Loucy (cell line): ENCODE measurements around the gene TRA2B.
A peak's percentile ranks its signal among the peaks of the same experiment; 100 is the strongest.

ENCODE experiments used
- H2AFZ ChIP-seq: fragments of 200-600 bp; sonication (generic); 2 replicates; pipeline ENCODE4 v1.6.0; 2016; ENCODE audit warnings: antibody characterized with exemption, mild to moderate bottlenecking, low read length, moderate library complexity
- H3F3A ChIP-seq: fragments of 200-600 bp; 2 replicates; pipeline ENCODE4 v1.6.0; 2016; ENCODE audit warnings: antibody characterized with exemption, low read depth, mild to moderate bottlenecking
- H3K27me3 ChIP-seq: fragments of 200-600 bp; sonication (generic); 2 replicates; pipeline ENCODE4 v1.6.1; 2014; ENCODE audit warnings: low read length, mild to moderate bottlenecking; ENCODE audit not compliant: insufficient read depth, poor library complexity, severe bottlenecking
- H3K36me3 ChIP-seq: fragments of 200-600 bp; sonication (generic); 2 replicates; pipeline ENCODE4 v1.6.1; 2016; ENCODE audit warnings: low read length; ENCODE audit not compliant: insufficient read depth
- H3K4me1 ChIP-seq: fragments of 200-600 bp; sonication (generic); 2 replicates; pipeline ENCODE4 v1.5.1; 2014; ENCODE audit warnings: low read length, mild to moderate bottlenecking; ENCODE audit not compliant: insufficient read depth, poor library complexity, severe bottlenecking
- H3K4me2 ChIP-seq: fragments of 200-600 bp; sonication (generic); 2 replicates; pipeline ENCODE4 v1.6.0; 2014; ENCODE audit warnings: antibody characterized with exemption, low read length, low read depth, mild to moderate bottlenecking; ENCODE audit not compliant: poor library complexity, severe bottlenecking
- H3K4me3 ChIP-seq: fragments of 200-600 bp; sonication (generic); 2 replicates; pipeline ENCODE4 v1.5.1; 2014; ENCODE audit warnings: low read length, mild to moderate bottlenecking, mixed read lengths; ENCODE audit not compliant: poor library complexity, severe bottlenecking
- H3K79me2 ChIP-seq: fragments of 200-600 bp; sonication (generic); 2 replicates; pipeline ENCODE4 v1.6.1; 2014; ENCODE audit warnings: low read length; ENCODE audit not compliant: insufficient read depth
- H3K9ac ChIP-seq: fragments of 200-600 bp; sonication (generic); 2 replicates; pipeline ENCODE4 v1.6.0; 2014; ENCODE audit warnings: mild to moderate bottlenecking, low read depth, low read length, moderate library complexity; ENCODE audit not compliant: poor library complexity, severe bottlenecking
- H3K9me2 ChIP-seq: fragments of 200-600 bp; sonication (generic); replicated peaks from 2 replicates; pipeline ENCODE4 v1.6.1; 2016; ENCODE audit warnings: low read depth, low read length, mixed read lengths
- H3K9me3 ChIP-seq: fragments of 200-600 bp; sonication (generic); 2 replicates; pipeline ENCODE4 v1.6.1; 2014; ENCODE audit warnings: mild to moderate bottlenecking, antibody characterized with exemption, low read length, low read depth; ENCODE audit not compliant: insufficient read depth
- H4K20me1 ChIP-seq: fragments of 200-600 bp; sonication (generic); 2 replicates; pipeline ENCODE4 v1.6.0; 2014; ENCODE audit warnings: antibody characterized with exemption, low read length, mild to moderate bottlenecking; ENCODE audit not compliant: insufficient read depth, poor library complexity, severe bottlenecking
- EZH2phosphoT487 ChIP-seq: fragments of 200-600 bp; IDR thresholded peaks from 2 replicates; pipeline ENCODE4 v1.6.1; 2018; ENCODE audit warnings: antibody characterized with exemption, mild to moderate bottlenecking, moderate library complexity, borderline replicate concordance
- TF ChIP-seq, protein P1 (sequence below): fragments of 200-600 bp; sonication (generic); conservative IDR thresholded peaks from 2 replicates; pipeline ENCODE4 v1.5.1; 2014; ENCODE audit warnings: mild to moderate bottlenecking, antibody characterized with exemption, low read length

The TRA2B gene

DNA sequence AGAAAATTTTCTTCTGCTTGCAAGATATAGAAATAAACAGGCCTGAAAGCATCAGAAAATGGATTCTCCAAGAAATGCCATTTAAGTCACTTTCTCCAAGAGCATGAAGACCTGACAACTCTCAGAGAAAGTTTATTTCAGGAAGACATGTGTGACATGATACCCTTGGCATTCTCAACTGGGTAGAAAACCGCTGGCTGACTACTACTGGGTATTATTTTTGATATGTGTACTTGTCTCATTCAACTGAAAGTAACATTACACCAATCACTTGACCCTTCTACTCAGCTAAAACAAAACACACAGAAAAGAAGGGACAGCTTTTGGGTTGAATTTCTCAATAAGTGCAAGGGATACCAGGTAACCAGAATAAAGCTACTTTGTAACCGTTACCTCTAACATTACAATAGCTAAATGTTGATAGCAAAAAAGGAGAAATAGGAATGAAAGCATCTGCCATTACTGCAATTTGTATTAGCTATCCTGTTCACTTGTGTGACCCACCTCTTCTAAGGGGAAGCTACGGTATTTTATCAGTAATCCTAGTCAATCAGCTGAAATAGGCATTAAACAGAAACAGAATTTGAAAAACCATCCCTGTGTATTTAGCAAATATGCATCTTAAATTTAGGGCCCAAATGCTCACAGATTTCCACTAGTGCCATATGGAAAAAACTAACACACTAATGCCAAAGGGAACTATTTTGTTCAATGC is 7.3 kb downstream of the TRA2B start:
- Histone ChIP-seq H3K9me2 (no peaks in the 10 kb centered on the region), H3K4me2 (peak overlapping the region; percentile 97), H3K9me3 (no peaks in the 10 kb centered on the region), H2AFZ (no peak overlapping the region), H3K4me1 (peaks cover 77% of the 10 kb centered on the region), H4K20me1 (peaks cover 100% of the 10 kb centered on the region), H3K4me3 (peak overlapping the region; percentile 90), H3K27me3 (no peaks in the 10 kb centered on the region), H3K9ac (peak overlapping the region; percentile 100), H3K79me2 (peaks cover 100% of the 10 kb centered on the region), H3K36me3 (peaks cover 81% of the 10 kb centered on the region), H3F3A (no peaks in the 10 kb centered on the region)
- TF ChIP-seq EZH2phosphoT487, result no peak
- TF ChIP-seq, protein P1, sequence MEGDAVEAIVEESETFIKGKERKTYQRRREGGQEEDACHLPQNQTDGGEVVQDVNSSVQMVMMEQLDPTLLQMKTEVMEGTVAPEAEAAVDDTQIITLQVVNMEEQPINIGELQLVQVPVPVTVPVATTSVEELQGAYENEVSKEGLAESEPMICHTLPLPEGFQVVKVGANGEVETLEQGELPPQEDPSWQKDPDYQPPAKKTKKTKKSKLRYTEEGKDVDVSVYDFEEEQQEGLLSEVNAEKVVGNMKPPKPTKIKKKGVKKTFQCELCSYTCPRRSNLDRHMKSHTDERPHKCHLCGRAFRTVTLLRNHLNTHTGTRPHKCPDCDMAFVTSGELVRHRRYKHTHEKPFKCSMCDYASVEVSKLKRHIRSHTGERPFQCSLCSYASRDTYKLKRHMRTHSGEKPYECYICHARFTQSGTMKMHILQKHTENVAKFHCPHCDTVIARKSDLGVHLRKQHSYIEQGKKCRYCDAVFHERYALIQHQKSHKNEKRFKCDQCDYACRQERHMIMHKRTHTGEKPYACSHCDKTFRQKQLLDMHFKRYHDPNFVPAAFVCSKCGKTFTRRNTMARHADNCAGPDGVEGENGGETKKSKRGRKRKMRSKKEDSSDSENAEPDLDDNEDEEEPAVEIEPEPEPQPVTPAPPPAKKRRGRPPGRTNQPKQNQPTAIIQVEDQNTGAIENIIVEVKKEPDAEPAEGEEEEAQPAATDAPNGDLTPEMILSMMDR, result no peak

- no peak for TF ChIP-seq EZH2phosphoT487
- TF ChIP-seq, protein P1, result no peak
- Histone ChIP-seq H3F3A (no peaks in the 10 kb centered on the region), H3K9me2 (no peaks in the 10 kb centered on the region), H3K4me3 (peak overlapping the region; percentile 90), H3K9ac (peak overlapping the region; percentile 100), H2AFZ (no peak overlapping the region), H3K4me1 (peaks cover 82% of the 10 kb centered on the region), H3K4me2 (peak overlapping the region; percentile 97), H3K36me3 (peaks cover 89% of the 10 kb centered on the region), H3K9me3 (no peaks in the 10 kb centered on the region), H4K20me1 (peaks cover 100% of the 10 kb centered on the region), H3K79me2 (peaks cover 100% of the 10 kb centered on the region), H3K27me3 (no peaks in the 10 kb centered on the region)
Measured at GRCh38 chr3:185929192-185930151, 8.3 kb downstream of the TRA2B start.

DNA sequence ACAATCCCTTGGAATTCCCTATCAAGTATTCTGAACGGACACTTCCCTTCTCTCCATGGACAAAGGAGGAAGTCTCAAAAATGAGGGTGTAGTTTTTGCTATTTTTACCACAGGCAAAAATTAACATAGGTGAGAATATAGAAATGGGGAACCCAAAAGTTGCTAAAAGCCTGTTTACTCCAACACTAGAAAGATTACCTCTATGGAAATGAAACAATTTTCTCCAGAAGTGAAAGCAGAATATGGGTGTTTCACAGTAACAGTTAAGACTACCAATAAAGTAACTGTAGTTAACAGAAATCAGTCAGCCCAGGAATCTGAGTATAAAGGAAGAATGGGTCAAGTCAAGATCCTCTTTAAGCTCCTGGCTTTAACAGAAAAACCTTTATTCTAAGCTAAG is 9.3 kb downstream of the TRA2B start:
- Histone ChIP-seq H3K9me2 (no peaks in the 10 kb centered on the region), H3K36me3 (peaks cover 92% of the 10 kb centered on the region), H4K20me1 (peaks cover 100% of the 10 kb centered on the region), H3K79me2 (peaks cover 100% of the 10 kb centered on the region), H3K4me1 (peaks cover 80% of the 10 kb centered on the region), H3K4me3 (peak overlapping the region; percentile 90), H3K4me2 (peak overlapping the region; percentile 97), H3K27me3 (no peaks in the 10 kb centered on the region), H3K9me3 (no peaks in the 10 kb centered on the region), H2AFZ (no peak overlapping the region), H3K9ac (peak overlapping the region; percentile 100), H3F3A (no peaks in the 10 kb centered on the region)
- TF ChIP-seq EZH2phosphoT487, result no peak
- TF ChIP-seq, protein P1, result no peak
